HEK293 (cell line): Measurements from ENCODE around the gene ATP10A.

Experiments used
- CTCF ChIA-PET: fragments of 350-600 bp; formaldehyde crosslinking; extraction: SDS; loops from one replicate; lab custom pipeline; 2021; ENCODE audit warnings: antibody characterized with exemption; lab: Yijun Ruan, JAX
- POLR2A ChIA-PET: fragments of 300-600 bp; formaldehyde crosslinking; extraction: SDS; loops from one replicate; lab custom pipeline; 2020; ENCODE audit warnings: antibody characterized with exemption, inconsistent platforms; lab: Yijun Ruan, JAX
- H3K27ac ChIP-seq: fragments of 200-500 bp; sonication (Bioruptor generic); 2 replicates; pipeline ENCODE4 v1.5.1; 2014; ENCODE audit warnings: low read depth, low read length, control low read depth, inconsistent platforms; ENCODE audit errors: extremely low read depth
- H3K36me3 ChIP-seq, 2 experiments: fragments of 200-500 bp in 1 of 2; sonication (Bioruptor generic) in 1 of 2; 1 replicate in 1 of 2; 2 replicates in 1 of 2; pipeline ENCODE4 v1.5.1; 2014 to 2017; ENCODE audit warnings: inconsistent platforms in 2 of 2, low read length in 2 of 2; ENCODE audit not compliant: control insufficient read depth in 2 of 2, insufficient read depth in 1 of 2
- H3K4me1 ChIP-seq: fragments of 200-500 bp; sonication (Bioruptor generic); 2 replicates; pipeline ENCODE4 v1.5.1; 2014; ENCODE audit warnings: mild to moderate bottlenecking, low read length, inconsistent platforms; ENCODE audit not compliant: control insufficient read depth, insufficient read depth
- H3K4me3 ChIP-seq: 2 replicates; pipeline ENCODE4 v1.5.1; 2011; ENCODE audit warnings: low read depth, mild to moderate bottlenecking, control low read depth, low read length, moderate library complexity
- H3K9me3 ChIP-seq: fragments of 200-500 bp; sonication (Bioruptor generic); 2 replicates; pipeline ENCODE4 v1.5.1; 2014; ENCODE audit warnings: low read depth, low read length, inconsistent platforms; ENCODE audit not compliant: control insufficient read depth, insufficient read depth
- EGR2 ChIP-seq: fragments of 450-650 bp; formaldehyde crosslinking; IDR thresholded peaks from 2 replicates; pipeline ENCODE4 v1.5.1; 2016; ENCODE audit warnings: low read depth, missing biosample characterization, missing genetic modification characterization
- OVOL3 ChIP-seq: fragments of 450-650 bp; formaldehyde crosslinking; IDR thresholded peaks from 2 replicates; pipeline ENCODE4 v1.5.1; 2016; ENCODE audit warnings: missing biosample characterization, missing genetic modification characterization
- SCRT1 ChIP-seq: fragments of 450-650 bp; formaldehyde crosslinking; IDR thresholded peaks from 2 replicates; pipeline ENCODE4 v1.5.1; 2016; ENCODE audit warnings: missing biosample characterization, missing genetic modification characterization, borderline replicate concordance
- SCRT2 ChIP-seq: fragments of 450-650 bp; formaldehyde crosslinking; IDR thresholded peaks from 2 replicates; pipeline ENCODE4 v1.5.1; 2016; ENCODE audit warnings: missing biosample characterization, missing genetic modification characterization
- SETDB1 ChIP-seq: IDR thresholded peaks from one replicate; pipeline ENCODE4 v1.6.1; 2017; ENCODE audit warnings: mild to moderate bottlenecking, low read length, moderate library complexity, mixed read lengths; ENCODE audit not compliant: insufficient read length
- ZBTB1 ChIP-seq: fragments of 450-650 bp; formaldehyde crosslinking; IDR thresholded peaks from 2 replicates; pipeline ENCODE4 v1.5.1; 2016; ENCODE audit warnings: missing biosample characterization, missing genetic modification characterization
- ZFP41 ChIP-seq: fragments of 450-650 bp; formaldehyde crosslinking; IDR thresholded peaks from 2 replicates; pipeline ENCODE4 v1.5.1; 2016; ENCODE audit warnings: missing biosample characterization, missing genetic modification characterization, borderline replicate concordance
- ZNF16 ChIP-seq: fragments of 450-650 bp; formaldehyde crosslinking; IDR thresholded peaks from 2 replicates; pipeline ENCODE4 v1.5.1; 2016; ENCODE audit warnings: low read depth, missing biosample characterization, missing genetic modification characterization
- ZNF184 ChIP-seq: fragments of 450-650 bp; IDR thresholded peaks from 2 replicates; pipeline ENCODE4 v1.5.1; 2018; ENCODE audit warnings: missing biosample characterization, mild to moderate bottlenecking, missing genetic modification characterization
- ZNF292 ChIP-seq: fragments of 450-650 bp; formaldehyde crosslinking; IDR thresholded peaks from 2 replicates; pipeline ENCODE4 v1.5.1; 2016; ENCODE audit warnings: low read depth, missing biosample characterization, missing genetic modification characterization, borderline replicate concordance
- ZNF596 ChIP-seq: fragments of 450-650 bp; IDR thresholded peaks from 2 replicates; pipeline ENCODE4 v1.5.0; 2018; ENCODE audit warnings: missing biosample characterization, mild to moderate bottlenecking, missing genetic modification characterization, moderate library complexity
- ZNF629 ChIP-seq: fragments of 450-650 bp; formaldehyde crosslinking; IDR thresholded peaks from 2 replicates; pipeline ENCODE4 v1.5.1; 2017; ENCODE audit warnings: missing biosample characterization, missing genetic modification characterization
- ZNF768 ChIP-seq: fragments of 450-650 bp; formaldehyde crosslinking; IDR thresholded peaks from 2 replicates; pipeline ENCODE4 v1.5.1; 2018; ENCODE audit warnings: missing biosample characterization, mild to moderate bottlenecking, missing genetic modification characterization
- ZNF792 ChIP-seq: fragments of 450-650 bp; formaldehyde crosslinking; IDR thresholded peaks from 2 replicates; pipeline ENCODE4 v1.5.1; 2016; ENCODE audit warnings: missing biosample characterization, missing genetic modification characterization
- TF ChIP-seq, protein P1 (sequence below): fragments of 450-650 bp; formaldehyde crosslinking; conservative IDR thresholded peaks from 2 replicates; pipeline ENCODE4 v1.5.1; 2016; ENCODE audit warnings: low read depth, missing biosample characterization, missing genetic modification characterization
- TF ChIP-seq, protein P2 (sequence below): fragments of 450-650 bp; formaldehyde crosslinking; IDR thresholded peaks from 2 replicates; pipeline ENCODE4 v1.5.1; 2016; ENCODE audit warnings: missing biosample characterization, missing genetic modification characterization
- TF ChIP-seq, protein P3 (sequence below): fragments of 450-650 bp; formaldehyde crosslinking; IDR thresholded peaks from 2 replicates; pipeline ENCODE4 v1.5.1; 2016; ENCODE audit warnings: missing biosample characterization, missing genetic modification characterization
- TF ChIP-seq, protein P4 (sequence below): fragments of 450-650 bp; formaldehyde crosslinking; IDR thresholded peaks from 2 replicates; pipeline ENCODE4 v1.5.1; 2016; ENCODE audit warnings: missing biosample characterization, missing genetic modification characterization
- TF ChIP-seq, protein P5 (sequence below): fragments of 450-650 bp; formaldehyde crosslinking; IDR thresholded peaks from 2 replicates; pipeline ENCODE4 v1.5.0; 2017; ENCODE audit warnings: missing biosample characterization, missing genetic modification characterization, borderline replicate concordance
- TF ChIP-seq, protein P6 (sequence below): fragments of 450-650 bp; formaldehyde crosslinking; IDR thresholded peaks from 2 replicates; pipeline ENCODE4 v1.5.1; 2016; ENCODE audit warnings: missing biosample characterization, missing genetic modification characterization

ATP10A gene

DNA sequence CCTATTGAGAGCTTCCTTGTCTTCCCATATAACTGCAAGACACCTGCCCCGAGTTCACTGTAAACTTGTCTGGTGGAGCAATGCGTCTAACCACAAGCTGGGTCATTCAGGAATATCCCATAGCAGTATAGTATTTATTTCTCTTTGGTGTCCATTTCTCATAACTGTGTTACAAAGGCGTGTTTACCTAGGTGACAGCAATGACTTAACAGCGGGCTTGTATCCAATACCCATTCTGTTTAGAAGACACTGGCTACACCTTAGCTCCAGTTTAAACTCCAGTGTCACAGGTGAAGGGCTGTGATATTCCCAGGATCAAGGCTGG, 24.3 kb downstream of the ATP10A start (continued):
- TF ChIP-seq, protein P1, sequence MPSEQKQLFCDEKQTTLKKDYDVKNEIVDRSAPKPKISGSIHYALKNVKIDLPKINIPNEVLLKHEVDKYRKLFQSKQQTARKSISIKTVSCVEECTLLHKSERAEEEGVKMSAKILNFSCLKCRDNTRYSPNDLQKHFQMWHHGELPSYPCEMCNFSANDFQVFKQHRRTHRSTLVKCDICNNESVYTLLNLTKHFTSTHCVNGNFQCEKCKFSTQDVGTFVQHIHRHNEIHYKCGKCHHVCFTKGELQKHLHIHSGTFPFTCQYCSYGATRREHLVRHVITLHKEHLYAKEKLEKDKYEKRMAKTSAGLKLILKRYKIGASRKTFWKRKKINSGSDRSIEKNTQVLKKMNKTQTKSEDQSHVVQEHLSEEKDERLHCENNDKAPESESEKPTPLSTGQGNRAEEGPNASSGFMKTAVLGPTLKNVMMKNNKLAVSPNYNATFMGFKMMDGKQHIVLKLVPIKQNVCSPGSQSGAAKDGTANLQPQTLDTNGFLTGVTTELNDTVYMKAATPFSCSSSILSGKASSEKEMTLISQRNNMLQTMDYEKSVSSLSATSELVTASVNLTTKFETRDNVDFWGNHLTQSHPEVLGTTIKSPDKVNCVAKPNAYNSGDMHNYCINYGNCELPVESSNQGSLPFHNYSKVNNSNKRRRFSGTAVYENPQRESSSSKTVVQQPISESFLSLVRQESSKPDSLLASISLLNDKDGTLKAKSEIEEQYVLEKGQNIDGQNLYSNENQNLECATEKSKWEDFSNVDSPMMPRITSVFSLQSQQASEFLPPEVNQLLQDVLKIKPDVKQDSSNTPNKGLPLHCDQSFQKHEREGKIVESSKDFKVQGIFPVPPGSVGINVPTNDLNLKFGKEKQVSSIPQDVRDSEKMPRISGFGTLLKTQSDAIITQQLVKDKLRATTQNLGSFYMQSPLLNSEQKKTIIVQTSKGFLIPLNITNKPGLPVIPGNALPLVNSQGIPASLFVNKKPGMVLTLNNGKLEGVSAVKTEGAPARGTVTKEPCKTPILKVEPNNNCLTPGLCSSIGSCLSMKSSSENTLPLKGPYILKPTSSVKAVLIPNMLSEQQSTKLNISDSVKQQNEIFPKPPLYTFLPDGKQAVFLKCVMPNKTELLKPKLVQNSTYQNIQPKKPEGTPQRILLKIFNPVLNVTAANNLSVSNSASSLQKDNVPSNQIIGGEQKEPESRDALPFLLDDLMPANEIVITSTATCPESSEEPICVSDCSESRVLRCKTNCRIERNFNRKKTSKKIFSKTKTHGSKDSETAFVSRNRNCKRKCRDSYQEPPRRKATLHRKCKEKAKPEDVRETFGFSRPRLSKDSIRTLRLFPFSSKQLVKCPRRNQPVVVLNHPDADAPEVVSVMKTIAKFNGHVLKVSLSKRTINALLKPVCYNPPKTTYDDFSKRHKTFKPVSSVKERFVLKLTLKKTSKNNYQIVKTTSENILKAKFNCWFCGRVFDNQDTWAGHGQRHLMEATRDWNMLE: no peak
- TF ChIP-seq, protein P2, sequence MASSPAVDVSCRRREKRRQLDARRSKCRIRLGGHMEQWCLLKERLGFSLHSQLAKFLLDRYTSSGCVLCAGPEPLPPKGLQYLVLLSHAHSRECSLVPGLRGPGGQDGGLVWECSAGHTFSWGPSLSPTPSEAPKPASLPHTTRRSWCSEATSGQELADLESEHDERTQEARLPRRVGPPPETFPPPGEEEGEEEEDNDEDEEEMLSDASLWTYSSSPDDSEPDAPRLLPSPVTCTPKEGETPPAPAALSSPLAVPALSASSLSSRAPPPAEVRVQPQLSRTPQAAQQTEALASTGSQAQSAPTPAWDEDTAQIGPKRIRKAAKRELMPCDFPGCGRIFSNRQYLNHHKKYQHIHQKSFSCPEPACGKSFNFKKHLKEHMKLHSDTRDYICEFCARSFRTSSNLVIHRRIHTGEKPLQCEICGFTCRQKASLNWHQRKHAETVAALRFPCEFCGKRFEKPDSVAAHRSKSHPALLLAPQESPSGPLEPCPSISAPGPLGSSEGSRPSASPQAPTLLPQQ: no peak
- TF ChIP-seq ZNF629 (tag by site-specific recombination) (no peak), ZNF292 (tag by site-specific recombination) (no peak), ZNF768 (tag by site-specific recombination) (no peak)
- TF ChIP-seq, protein P3, sequence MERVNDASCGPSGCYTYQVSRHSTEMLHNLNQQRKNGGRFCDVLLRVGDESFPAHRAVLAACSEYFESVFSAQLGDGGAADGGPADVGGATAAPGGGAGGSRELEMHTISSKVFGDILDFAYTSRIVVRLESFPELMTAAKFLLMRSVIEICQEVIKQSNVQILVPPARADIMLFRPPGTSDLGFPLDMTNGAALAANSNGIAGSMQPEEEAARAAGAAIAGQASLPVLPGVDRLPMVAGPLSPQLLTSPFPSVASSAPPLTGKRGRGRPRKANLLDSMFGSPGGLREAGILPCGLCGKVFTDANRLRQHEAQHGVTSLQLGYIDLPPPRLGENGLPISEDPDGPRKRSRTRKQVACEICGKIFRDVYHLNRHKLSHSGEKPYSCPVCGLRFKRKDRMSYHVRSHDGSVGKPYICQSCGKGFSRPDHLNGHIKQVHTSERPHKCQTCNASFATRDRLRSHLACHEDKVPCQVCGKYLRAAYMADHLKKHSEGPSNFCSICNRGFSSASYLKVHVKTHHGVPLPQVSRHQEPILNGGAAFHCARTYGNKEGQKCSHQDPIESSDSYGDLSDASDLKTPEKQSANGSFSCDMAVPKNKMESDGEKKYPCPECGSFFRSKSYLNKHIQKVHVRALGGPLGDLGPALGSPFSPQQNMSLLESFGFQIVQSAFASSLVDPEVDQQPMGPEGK (tag by site-specific recombination): no peak

DNA sequence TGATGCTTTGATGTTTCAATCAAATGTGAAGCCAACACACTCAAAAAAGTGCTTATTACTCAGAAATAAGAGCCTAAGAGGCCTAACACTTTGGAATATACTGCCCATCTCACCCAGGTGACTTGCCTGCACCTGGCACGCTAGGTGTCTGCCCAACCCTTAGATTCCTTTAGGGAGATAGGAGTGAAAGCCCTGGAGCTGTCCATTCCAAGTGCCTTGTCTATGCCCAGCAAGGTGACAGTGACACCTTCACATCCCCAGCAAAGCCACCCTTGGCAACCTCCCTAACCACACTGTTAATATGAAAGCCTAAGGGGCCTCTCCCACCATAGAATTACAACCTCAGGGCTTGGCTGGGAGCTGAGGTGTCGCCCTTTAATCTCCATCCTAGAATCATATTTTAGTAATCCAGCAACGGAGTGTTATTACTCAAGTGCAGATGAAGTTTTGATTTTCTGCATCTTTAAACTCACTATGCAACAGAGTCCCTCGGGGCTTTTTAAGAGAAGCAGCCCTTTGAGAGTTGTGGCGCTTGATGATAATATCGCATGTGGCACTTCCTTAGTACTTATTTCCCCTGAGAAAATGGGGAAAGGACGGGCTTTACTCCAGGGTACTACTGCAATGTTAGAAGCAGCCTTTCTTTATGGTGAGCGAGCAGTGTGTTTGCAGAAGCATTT, 24.8 kb downstream of the ATP10A start:
- TF ChIP-seq ZBTB1 (tag by site-specific recombination) (no peak), ZNF16 (tag by site-specific recombination) (no peak), SETDB1 (no peak), SCRT2 (tag by site-specific recombination) (no peak), EGR2 (tag by site-specific recombination) (no peak), OVOL3 (no peak), SCRT1 (tag by site-specific recombination) (no peak), ZNF596 (tag by site-specific recombination) (no peak), ZNF792 (tag by site-specific recombination) (no peak), ZNF184 (no peak), ZFP41 (tag by site-specific recombination) (no peak)
- TF ChIP-seq, protein P4, sequence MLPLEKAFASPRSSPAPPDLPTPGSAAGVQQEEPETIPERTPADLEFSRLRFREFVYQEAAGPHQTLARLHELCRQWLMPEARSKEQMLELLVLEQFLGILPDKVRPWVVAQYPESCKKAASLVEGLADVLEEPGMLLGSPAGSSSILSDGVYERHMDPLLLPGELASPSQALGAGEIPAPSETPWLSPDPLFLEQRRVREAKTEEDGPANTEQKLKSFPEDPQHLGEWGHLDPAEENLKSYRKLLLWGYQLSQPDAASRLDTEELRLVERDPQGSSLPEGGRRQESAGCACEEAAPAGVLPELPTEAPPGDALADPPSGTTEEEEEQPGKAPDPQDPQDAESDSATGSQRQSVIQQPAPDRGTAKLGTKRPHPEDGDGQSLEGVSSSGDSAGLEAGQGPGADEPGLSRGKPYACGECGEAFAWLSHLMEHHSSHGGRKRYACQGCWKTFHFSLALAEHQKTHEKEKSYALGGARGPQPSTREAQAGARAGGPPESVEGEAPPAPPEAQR (tag by site-specific recombination): no peak
- TF ChIP-seq, protein P5, sequence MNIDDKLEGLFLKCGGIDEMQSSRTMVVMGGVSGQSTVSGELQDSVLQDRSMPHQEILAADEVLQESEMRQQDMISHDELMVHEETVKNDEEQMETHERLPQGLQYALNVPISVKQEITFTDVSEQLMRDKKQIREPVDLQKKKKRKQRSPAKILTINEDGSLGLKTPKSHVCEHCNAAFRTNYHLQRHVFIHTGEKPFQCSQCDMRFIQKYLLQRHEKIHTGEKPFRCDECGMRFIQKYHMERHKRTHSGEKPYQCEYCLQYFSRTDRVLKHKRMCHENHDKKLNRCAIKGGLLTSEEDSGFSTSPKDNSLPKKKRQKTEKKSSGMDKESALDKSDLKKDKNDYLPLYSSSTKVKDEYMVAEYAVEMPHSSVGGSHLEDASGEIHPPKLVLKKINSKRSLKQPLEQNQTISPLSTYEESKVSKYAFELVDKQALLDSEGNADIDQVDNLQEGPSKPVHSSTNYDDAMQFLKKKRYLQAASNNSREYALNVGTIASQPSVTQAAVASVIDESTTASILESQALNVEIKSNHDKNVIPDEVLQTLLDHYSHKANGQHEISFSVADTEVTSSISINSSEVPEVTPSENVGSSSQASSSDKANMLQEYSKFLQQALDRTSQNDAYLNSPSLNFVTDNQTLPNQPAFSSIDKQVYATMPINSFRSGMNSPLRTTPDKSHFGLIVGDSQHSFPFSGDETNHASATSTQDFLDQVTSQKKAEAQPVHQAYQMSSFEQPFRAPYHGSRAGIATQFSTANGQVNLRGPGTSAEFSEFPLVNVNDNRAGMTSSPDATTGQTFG (tag by site-specific recombination): no peak
- TF ChIP-seq, protein P6, sequence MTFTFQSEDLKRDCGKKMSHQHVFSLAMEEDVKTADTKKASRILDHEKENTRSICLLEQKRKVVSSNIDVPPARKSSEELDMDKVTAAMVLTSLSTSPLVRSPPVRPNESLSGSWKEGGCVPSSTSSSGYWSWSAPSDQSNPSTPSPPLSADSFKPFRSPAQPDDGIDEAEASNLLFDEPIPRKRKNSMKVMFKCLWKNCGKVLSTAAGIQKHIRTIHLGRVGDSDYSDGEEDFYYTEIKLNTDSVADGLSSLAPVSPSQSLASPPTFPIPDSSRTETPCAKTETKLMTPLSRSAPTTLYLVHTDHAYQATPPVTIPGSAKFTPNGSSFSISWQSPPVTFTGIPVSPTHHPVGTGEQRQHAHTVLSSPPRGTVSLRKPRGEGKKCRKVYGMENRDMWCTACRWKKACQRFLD (tag by site-specific recombination): no peak
- Histone ChIP-seq H3K4me1 (peaks cover 5% of the 10 kb centered on the region; the same call in 1 of the 2 replicates), H3K4me3 (no peak overlapping the region), H3K27ac (no peak overlapping the region), H3K36me3 (no peaks in the 10 kb centered on the region), H3K9me3 (no peaks in the 10 kb centered on the region)
- ChIA-PET CTCF (interaction anchor here (0.6 kb wide), 1 partner anchor 84 kb away, joined by 3 read pairs; no protein-coding TSS in a partner anchor), POLR2A (no interaction called here)
